IMR-90 (cell line): ENCODE measurements around the gene EREG. TPM values are rescaled to one million over a fixed set of nuclear protein-coding genes. Genes with fewer than 3 reads are reported as not detected.

ENCODE experiments used
- ATAC-seq: fragments of 200-7000 bp; cut with Tn5 transposase; 2 replicates; pipeline ENCODE4 v1.9.1; 2020; ENCODE audit warnings: low read depth, mild to moderate bottlenecking, moderate library complexity
- BruUV-seq: library from RNA; stranded (reverse); fragments of 400-500 nt; replicated peaks from 2 replicates; lab custom pipeline; 2021; lab: Mats Ljungman, UMichigan
- CTCF ChIA-PET: fragments of 300-600 bp; formaldehyde crosslinking; extraction: SDS; loops from one replicate; lab custom pipeline; 2021; ENCODE audit warnings: antibody characterized with exemption; lab: Yijun Ruan, JAX
- POLR2A ChIA-PET: fragments of 300-600 bp; sonication (Branson Sonifier 250); formaldehyde crosslinking; loops from one replicate; lab custom pipeline; 2022; ENCODE audit warnings: antibody characterized with exemption; ENCODE audit not compliant: unreplicated experiment; lab: Charles Lee
- DNase-seq: peaks from one replicate; pipeline ENCODE4 v3.0.0; 2013
- H2AFZ ChIP-seq: replicated peaks from 2 replicates; pipeline ENCODE3; 2013; ENCODE audit warnings: low read length, mild to moderate bottlenecking; ENCODE audit not compliant: poor library complexity
- H2AK5ac ChIP-seq: 2 replicates; pipeline ENCODE4 v1.6.1; 2013; ENCODE audit warnings: low read depth, low read length, inconsistent platforms
- H2AK9ac ChIP-seq: replicated peaks from 2 replicates; pipeline ENCODE3; 2013; ENCODE audit warnings: mild to moderate bottlenecking, low read depth, low read length, moderate library complexity; ENCODE audit not compliant: poor library complexity
- H2BK120ac ChIP-seq: 2 replicates; pipeline ENCODE4 v1.6.1; 2013; ENCODE audit warnings: low read depth, low read length, inconsistent platforms
- H2BK15ac ChIP-seq: 3 replicates; pipeline ENCODE4 v1.6.1; 2013; ENCODE audit warnings: low read depth, low read length, inconsistent platforms
- H2BK20ac ChIP-seq: 2 replicates; pipeline ENCODE4 v1.6.1; 2013; ENCODE audit warnings: low read depth, mild to moderate bottlenecking, inconsistent platforms, low read length, moderate library complexity
- H2BK5ac ChIP-seq: 2 replicates; pipeline ENCODE4 v1.6.1; 2013; ENCODE audit warnings: mild to moderate bottlenecking, low read depth, low read length, inconsistent platforms; ENCODE audit not compliant: poor library complexity, severe bottlenecking
- H3K14ac ChIP-seq: replicated peaks from 2 replicates; pipeline ENCODE4 v1.6.1; 2013; ENCODE audit warnings: low read depth, low read length, inconsistent platforms
- H3K18ac ChIP-seq: 2 replicates; pipeline ENCODE4 v1.6.1; 2013; ENCODE audit warnings: low read depth, low read length, control low read depth
- H3K23ac ChIP-seq: 2 replicates; pipeline ENCODE4 v1.6.1; 2013; ENCODE audit warnings: low read depth, low read length, inconsistent platforms
- H3K27ac ChIP-seq: 2 replicates; pipeline ENCODE4 v1.5.1; 2013; ENCODE audit warnings: mild to moderate bottlenecking, control low read depth, low read length; ENCODE audit not compliant: insufficient read depth
- H3K27me3 ChIP-seq: 2 replicates; pipeline ENCODE4 v1.6.1; 2013; ENCODE audit warnings: low read length; ENCODE audit not compliant: control insufficient read depth, insufficient read depth
- H3K36me3 ChIP-seq: 2 replicates; pipeline ENCODE4 v1.6.1; 2013; ENCODE audit warnings: low read length, mixed read lengths; ENCODE audit not compliant: control insufficient read depth, insufficient read depth
- H3K4ac ChIP-seq: 2 replicates; pipeline ENCODE4 v1.6.1; 2013; ENCODE audit warnings: low read depth, low read length, inconsistent platforms
- H3K4me1 ChIP-seq: 2 replicates; pipeline ENCODE4 v1.6.1; 2013; ENCODE audit warnings: low read length, mixed read lengths; ENCODE audit not compliant: control insufficient read depth, insufficient read depth
- H3K4me2 ChIP-seq: 2 replicates; pipeline ENCODE4 v1.6.1; 2013; ENCODE audit warnings: low read depth, mild to moderate bottlenecking, control low read depth, low read length, moderate library complexity
- H3K4me3 ChIP-seq: 2 replicates; pipeline ENCODE4 v1.5.1; 2013; ENCODE audit warnings: low read depth, mild to moderate bottlenecking, control low read depth, low read length, moderate library complexity; ENCODE audit not compliant: insufficient read depth
- H3K56ac ChIP-seq: 2 replicates; pipeline ENCODE4 v1.6.1; 2013; ENCODE audit warnings: low read length, inconsistent platforms; ENCODE audit not compliant: insufficient read depth; ENCODE audit errors: extremely low read depth
- H3K79me1 ChIP-seq, 2 experiments: 2 replicates each; pipeline ENCODE4 v1.6.1; 2013; ENCODE audit warnings: low read length in 2 of 2, inconsistent platforms in 1 of 2, low read depth in 1 of 2
- H3K9ac ChIP-seq: 2 replicates; pipeline ENCODE4 v1.6.1; 2013; ENCODE audit warnings: low read depth, low read length, control low read depth
- H3K9me1 ChIP-seq: 2 replicates; pipeline ENCODE4 v1.6.1; 2013; ENCODE audit warnings: low read length, inconsistent platforms; ENCODE audit not compliant: insufficient read depth
- H3K9me3 ChIP-seq: 2 replicates; pipeline ENCODE4 v1.6.1; 2013; ENCODE audit warnings: low read length; ENCODE audit not compliant: control insufficient read depth, insufficient read depth
- H4K20me1 ChIP-seq: 2 replicates; pipeline ENCODE4 v1.6.1; 2013; ENCODE audit warnings: low read length, inconsistent platforms; ENCODE audit not compliant: insufficient read depth
- H4K5ac ChIP-seq: 2 replicates; pipeline ENCODE4 v1.6.1; 2013; ENCODE audit warnings: mild to moderate bottlenecking, low read depth, low read length, control low read depth
- H4K8ac ChIP-seq, 2 experiments: 2 replicates each; pipeline ENCODE4 v1.6.1; 2013; ENCODE audit warnings: low read depth in 2 of 2, low read length in 2 of 2, control low read depth in 1 of 2, inconsistent platforms in 1 of 2
- H4K91ac ChIP-seq: 2 replicates; pipeline ENCODE4 v1.6.1; 2013; ENCODE audit warnings: low read depth, low read length, inconsistent platforms; ENCODE audit not compliant: insufficient read depth
- CEBPB ChIP-seq: IDR thresholded peaks from 2 replicates; pipeline ENCODE4 v1.6.1; 2012; ENCODE audit warnings: low read depth, low read length, improper control_type of control experiment
- CTCF ChIP-seq: conservative IDR thresholded peaks from 2 replicates; pipeline ENCODE4 v1.5.1; 2012; ENCODE audit warnings: mild to moderate bottlenecking, low read depth, low read length, improper control_type of control experiment
- MAFK ChIP-seq: IDR thresholded peaks from 2 replicates; pipeline ENCODE4 v1.6.1; 2012; ENCODE audit warnings: low read depth, low read length, improper control_type of control experiment
- USF2 ChIP-seq: fragments of 150-350 bp; IDR thresholded peaks from 2 replicates; pipeline ENCODE4 v1.6.1; 2017; ENCODE audit warnings: mild to moderate bottlenecking, antibody characterized with exemption, low read length, low read depth
- WGBS, 2 experiments: methylation state at CpG; one replicate each; pipeline versions ENCODE4 v1.1.5 to v1.1.7; 2013; ENCODE audit warnings: missing lambda C conversion rate in 2 of 2; ENCODE audit not compliant: insufficient read length in 1 of 2; ENCODE audit errors: extremely low coverage in 2 of 2; 5-methylcytosine and 5-hydroxymethylcytosine counted together
- dilution Hi-C: fragments of 300-500 bp; cut with HindIII; formaldehyde crosslinking; loops from one replicate; pipeline ENCODE4 v1.14.3; 2018; ENCODE audit warnings: low sequenced_read_pairs; ENCODE audit not compliant: unreplicated experiment
- in situ Hi-C: fragments of 300-500 bp; cut with MboI; formaldehyde crosslinking; loops from 3 replicates; pipeline ENCODE4 v1.14.3; 2019; ENCODE audit warnings: low sequenced_read_pairs, inconsistent platforms, mixed read lengths
- intact Hi-C: fragments of 100-400 bp; cut with micrococcal nuclease; formaldehyde crosslinking; loops from 2 replicates; pipeline ENCODE4 v1.10.0; 2022
- polyA plus RNA-seq, 3 experiments: library from polyadenylated mRNA; depleted of rRNA; stranded (reverse); fragments of >200 nt; gene quantifications; 2 replicates each; pipeline ENCODE4 v1.2.3, GENCODE V29; 2012; ENCODE audit warnings: low replicate concordance in 1 of 3
- total RNA-seq: library from RNA; depleted of rRNA; stranded (reverse); fragments of >200 nt; gene quantifications from 2 replicates; pipeline ENCODE4 v1.2.3, GENCODE V29; 2012

Gene EREG
- total and polyA plus RNA-seq, 2 of the 4 experiments (the other 2 are of a cell fraction) = 0.26 to 0.36 TPM

GRCh38 chr4:74317616-74318246 is 47.2 kb upstream of the EREG start:
- Histone ChIP-seq H2BK15ac (no peak overlapping the region), H2AK9ac (no peak overlapping the region), H3K4me2 (no peak overlapping the region), H2BK120ac (no peak overlapping the region), H2BK20ac (no peak overlapping the region), H3K9ac (no peak overlapping the region), H3K79me1 (no peaks in the 10 kb centered on the region), H3K4me1 (no peaks in the 10 kb centered on the region), H4K8ac (no peak overlapping the region), H3K14ac (no peak overlapping the region), H4K91ac (no peak overlapping the region), H4K5ac (no peak overlapping the region), H3K4me3 (no peak overlapping the region), H3K27ac (no peak overlapping the region), H2AFZ (no peak overlapping the region), H2BK5ac (no peak overlapping the region), H3K56ac (no peak overlapping the region), H3K4ac (no peak overlapping the region), H3K18ac (no peak overlapping the region), H3K9me3 (no peaks in the 10 kb centered on the region), H3K36me3 (no peaks in the 10 kb centered on the region), H4K20me1 (no peaks in the 10 kb centered on the region), H2AK5ac (no peak overlapping the region), H3K9me1 (no peaks in the 10 kb centered on the region), H3K27me3 (peaks cover 2% of the 10 kb centered on the region), H3K23ac (no peak overlapping the region)
- ChIA-PET CTCF (interaction anchor here (0.6 to 2.1 kb wide), 5 partner anchors 50 to 358 kb away, joined by 3 to 16 read pairs (median 5); no protein-coding TSS in a partner anchor), POLR2A (interaction anchor here (0.6 kb wide), 1 partner anchor 215 kb away, joined by 4 read pairs; no protein-coding TSS in a partner anchor)
- peak; percentile 16 for DNase-seq
- in situ Hi-C loops = loop anchor here (25.0 kb wide), 1 partner anchor 655 kb away; no protein-coding TSS in a partner anchor
- WGBS, 2 experiments = no CpG with 5 or more reads among the region's 3 CpGs
- no peak for TF ChIP-seq USF2
- TF ChIP-seq MAFK = peak; percentile 21; the same call in 1 of the 2 replicates
- TF ChIP-seq CEBPB = peak; percentile 15; the same call in 1 of the 2 replicates
- TF ChIP-seq CTCF = no peak
- no peak for ATAC-seq
- BruUV-seq = no TSS peak
- dilution Hi-C loops = no loop called here
- intact Hi-C loops = no loop called here
